SK-N-MC (cell line): ENCODE results near the gene CCDC194.

Source experiments
- EZH2 ChIP-seq: fragments of 200-600 bp; sonication (generic); IDR thresholded peaks from one replicate; pipeline ENCODE4 v1.6.1; 2017; ENCODE audit warnings: antibody characterized with exemption
- POLR2AphosphoS5 ChIP-seq: IDR thresholded peaks from 2 replicates; pipeline ENCODE4 v1.6.1; 2012; ENCODE audit warnings: mild to moderate bottlenecking, low read depth, low read length, borderline replicate concordance

- TF ChIP-seq POLR2AphosphoS5 (no peak), EZH2 (no peak)
Observed at GRCh38 chr19:17357724-17358123, 36.3 kb downstream of the CCDC194 start.
